Calu3 (cell line): ENCODE results near the gene LOXL4. TPM values are rescaled to one million over a fixed set of nuclear protein-coding genes. Genes with fewer than 3 reads are reported as not detected.

ENCODE experiments used
- BruUV-seq: library from RNA; stranded (reverse); fragments of 400-500 nt; replicated peaks from 2 replicates; lab custom pipeline; 2021; lab: Mats Ljungman, UMichigan
- CTCF ChIA-PET: fragments of 300-600 bp; sonication (Branson Sonifier 250); formaldehyde crosslinking; loops from one replicate; lab custom pipeline; 2022; ENCODE audit warnings: antibody characterized with exemption; lab: Charles Lee
- DNase-seq: peaks from one replicate; pipeline ENCODE4 v3.0.0; 2022
- H3K27ac Mint-ChIP-seq: one replicate; pipeline ENCODE4 v1.8.0; 2022; ENCODE audit warnings: mixed read lengths; ENCODE audit not compliant: unreplicated experiment
- H3K27me3 Mint-ChIP-seq: one replicate; pipeline ENCODE4 v1.8.0; 2022; ENCODE audit warnings: mixed read lengths; ENCODE audit not compliant: unreplicated experiment
- H3K36me3 Mint-ChIP-seq: one replicate; pipeline ENCODE4 v1.8.0; 2022; ENCODE audit warnings: mild to moderate bottlenecking, moderate library complexity, mixed read lengths; ENCODE audit not compliant: insufficient read depth, unreplicated experiment
- H3K4me1 Mint-ChIP-seq: one replicate; pipeline ENCODE4 v1.8.0; 2022; ENCODE audit warnings: mild to moderate bottlenecking, low read depth, mixed read lengths; ENCODE audit not compliant: unreplicated experiment
- H3K4me3 Mint-ChIP-seq: one replicate; pipeline ENCODE4 v1.8.0; 2022; ENCODE audit warnings: mild to moderate bottlenecking, low read depth, moderate library complexity, mixed read lengths; ENCODE audit not compliant: unreplicated experiment
- H3K9me3 Mint-ChIP-seq: one replicate; pipeline ENCODE4 v1.8.0; 2022; ENCODE audit warnings: low read depth, mixed read lengths; ENCODE audit not compliant: unreplicated experiment
- intact Hi-C: fragments of 100-400 bp; cut with micrococcal nuclease; formaldehyde crosslinking; loops from one replicate; pipeline ENCODE4 v1.10.0; 2022; ENCODE audit not compliant: unreplicated experiment
- total RNA-seq: library from RNA; stranded (reverse); gene quantifications from 2 replicates; pipeline ENCODE4 v1.2.3, GENCODE V29; 2022
- TF ChIP-seq, protein P1 (sequence below): fragments of 200-600 bp; IDR thresholded peaks from one replicate; pipeline ENCODE4 v1.8.0; 2022; ENCODE audit warnings: antibody characterized with exemption; ENCODE audit not compliant: unreplicated experiment

LOXL4 gene
- total RNA-seq, 1 experiment from 2014 or later: 2.2 TPM

DNA sequence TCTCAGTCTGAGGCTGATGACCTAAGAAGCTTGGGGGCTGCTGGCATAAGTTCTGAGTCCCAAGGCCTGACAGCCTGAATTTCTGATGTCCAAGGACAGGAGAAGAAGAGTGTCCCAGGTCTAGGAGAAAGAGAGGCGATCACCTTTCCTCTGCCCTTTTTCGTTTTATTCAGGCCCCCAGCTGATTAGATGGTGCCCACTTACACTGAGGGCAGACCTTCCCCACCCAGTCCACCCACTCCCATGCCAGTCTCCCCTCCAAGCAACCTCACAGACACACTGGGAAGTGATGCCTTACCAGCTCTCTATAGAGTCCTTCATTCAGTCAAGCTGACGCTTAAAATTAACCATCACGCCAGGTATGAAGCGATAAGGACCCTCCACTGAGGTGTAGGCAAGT lies 19.3 kb upstream of the LOXL4 start:
- no peak overlapping the region for H3K27ac Mint-ChIP-seq
- CTCF ChIA-PET: no interaction called here
- intact Hi-C loops: no loop called here
- TF ChIP-seq, protein P1, sequence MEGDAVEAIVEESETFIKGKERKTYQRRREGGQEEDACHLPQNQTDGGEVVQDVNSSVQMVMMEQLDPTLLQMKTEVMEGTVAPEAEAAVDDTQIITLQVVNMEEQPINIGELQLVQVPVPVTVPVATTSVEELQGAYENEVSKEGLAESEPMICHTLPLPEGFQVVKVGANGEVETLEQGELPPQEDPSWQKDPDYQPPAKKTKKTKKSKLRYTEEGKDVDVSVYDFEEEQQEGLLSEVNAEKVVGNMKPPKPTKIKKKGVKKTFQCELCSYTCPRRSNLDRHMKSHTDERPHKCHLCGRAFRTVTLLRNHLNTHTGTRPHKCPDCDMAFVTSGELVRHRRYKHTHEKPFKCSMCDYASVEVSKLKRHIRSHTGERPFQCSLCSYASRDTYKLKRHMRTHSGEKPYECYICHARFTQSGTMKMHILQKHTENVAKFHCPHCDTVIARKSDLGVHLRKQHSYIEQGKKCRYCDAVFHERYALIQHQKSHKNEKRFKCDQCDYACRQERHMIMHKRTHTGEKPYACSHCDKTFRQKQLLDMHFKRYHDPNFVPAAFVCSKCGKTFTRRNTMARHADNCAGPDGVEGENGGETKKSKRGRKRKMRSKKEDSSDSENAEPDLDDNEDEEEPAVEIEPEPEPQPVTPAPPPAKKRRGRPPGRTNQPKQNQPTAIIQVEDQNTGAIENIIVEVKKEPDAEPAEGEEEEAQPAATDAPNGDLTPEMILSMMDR: no peak
- DNase-seq: no peak
- no peaks in the 10 kb centered on the region for H3K9me3 Mint-ChIP-seq
- no TSS peak for BruUV-seq
- no peaks in the 10 kb centered on the region for H3K4me1 Mint-ChIP-seq
- no peaks in the 10 kb centered on the region for H3K36me3 Mint-ChIP-seq
- peaks cover 9% of the 10 kb centered on the region for H3K27me3 Mint-ChIP-seq
- no peak overlapping the region for H3K4me3 Mint-ChIP-seq

DNA sequence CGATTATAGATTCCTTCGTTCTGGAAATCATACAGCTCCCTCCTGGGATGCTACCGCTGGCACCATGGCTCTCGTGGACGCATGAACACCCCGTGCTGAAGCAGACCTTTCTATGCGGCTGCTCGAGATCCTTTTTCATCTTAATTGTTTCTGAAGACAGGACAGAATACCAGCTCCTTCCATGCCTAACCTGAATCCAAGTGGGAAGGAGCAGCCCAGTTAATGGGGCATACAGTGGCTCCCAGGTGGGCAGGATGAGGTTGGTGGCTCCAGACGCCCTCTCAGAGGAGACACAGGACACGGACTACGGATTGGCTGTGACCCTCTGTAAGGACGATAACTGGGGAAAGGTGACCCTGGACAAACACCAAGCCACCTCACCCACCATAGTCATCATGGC lies 18.4 kb upstream of the LOXL4 start:
- peaks cover 9% of the 10 kb centered on the region for H3K27me3 Mint-ChIP-seq
- H3K36me3 Mint-ChIP-seq: no peaks in the 10 kb centered on the region
- intact Hi-C loops: no loop called here
- BruUV-seq: no TSS peak
- H3K27ac Mint-ChIP-seq: no peak overlapping the region
- CTCF ChIA-PET: no interaction called here
- no peaks in the 10 kb centered on the region for H3K4me1 Mint-ChIP-seq
- no peak overlapping the region for H3K4me3 Mint-ChIP-seq
- no peak for DNase-seq
- TF ChIP-seq, protein P1: no peak
- H3K9me3 Mint-ChIP-seq: no peaks in the 10 kb centered on the region

DNA sequence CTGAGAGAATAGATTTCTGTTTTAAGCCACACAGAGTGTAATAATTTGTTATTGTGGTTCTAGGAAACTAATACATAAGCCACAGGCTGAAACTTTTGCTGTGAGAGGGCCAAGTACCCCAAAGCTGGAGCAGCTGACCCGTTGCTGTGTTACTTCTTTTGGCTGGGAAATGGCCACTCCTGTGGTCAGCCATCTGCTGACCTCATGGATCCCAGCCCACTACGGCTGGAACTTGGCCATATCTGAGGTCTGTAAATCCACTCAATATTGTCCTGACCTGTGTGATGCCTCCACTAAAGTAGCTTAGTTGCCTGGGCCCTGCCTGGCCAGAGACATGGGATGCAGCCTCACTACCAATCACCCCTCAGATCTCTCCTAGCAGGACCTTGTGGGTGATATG lies 17.4 kb upstream of the LOXL4 start:
- H3K27me3 Mint-ChIP-seq: peaks cover 9% of the 10 kb centered on the region
- intact Hi-C loops: no loop called here
- no peaks in the 10 kb centered on the region for H3K9me3 Mint-ChIP-seq
- CTCF ChIA-PET: interaction anchor here (0.6 kb wide), 1 partner anchor 539 kb away, joined by 4 read pairs; no protein-coding TSS in a partner anchor
- no peaks in the 10 kb centered on the region for H3K36me3 Mint-ChIP-seq
- TF ChIP-seq, protein P1: no peak
- H3K4me3 Mint-ChIP-seq: no peak overlapping the region
- no peak overlapping the region for H3K27ac Mint-ChIP-seq
- no peak for DNase-seq
- BruUV-seq: no TSS peak
- no peaks in the 10 kb centered on the region for H3K4me1 Mint-ChIP-seq

DNA sequence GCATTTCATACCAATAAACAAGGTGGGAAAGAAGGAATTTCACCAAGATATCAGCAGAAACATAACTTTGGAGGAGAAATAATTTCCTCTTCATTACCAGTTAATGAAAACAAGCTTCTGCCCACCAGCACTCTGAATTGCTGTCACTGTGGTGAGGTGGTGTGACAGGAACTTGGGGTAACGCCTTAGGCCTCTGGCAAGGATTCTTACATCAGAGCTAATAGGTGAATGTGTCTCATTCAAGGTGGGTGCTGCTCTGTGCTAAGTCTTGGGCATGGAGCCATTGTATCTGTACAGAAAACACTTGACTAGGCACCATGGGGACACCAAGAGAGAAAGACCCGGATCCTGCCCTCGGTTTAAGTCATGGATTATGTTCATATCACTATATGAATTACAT lies 8.3 kb upstream of the LOXL4 start:
- no TSS peak for BruUV-seq
- no peaks in the 10 kb centered on the region for H3K27me3 Mint-ChIP-seq
- DNase-seq: no peak
- peaks cover 16% of the 10 kb centered on the region for H3K4me1 Mint-ChIP-seq
- H3K36me3 Mint-ChIP-seq: no peaks in the 10 kb centered on the region
- CTCF ChIA-PET: no interaction called here
- TF ChIP-seq, protein P1: no peak
- intact Hi-C loops: no loop called here
- no peak overlapping the region for H3K4me3 Mint-ChIP-seq
- H3K27ac Mint-ChIP-seq: no peak overlapping the region
- H3K9me3 Mint-ChIP-seq: peaks cover 3% of the 10 kb centered on the region
